HUES48 (cell line): ENCODE data around the gene SLC25A25.

Experiments
- H3K27ac ChIP-seq: one replicate; pipeline ENCODE4 v1.7.0; 2013; ENCODE audit warnings: low read depth, low read length, inconsistent platforms
- H3K27me3 ChIP-seq: 2 replicates; pipeline ENCODE4 v1.6.1; 2013; ENCODE audit warnings: mild to moderate bottlenecking, low read length; ENCODE audit not compliant: control insufficient read depth, insufficient read depth
- H3K36me3 ChIP-seq: 2 replicates; pipeline ENCODE4 v1.6.1; 2013; ENCODE audit warnings: low read length; ENCODE audit not compliant: control insufficient read depth, insufficient read depth
- H3K4me1 ChIP-seq: 2 replicates; pipeline ENCODE4 v1.6.1; 2013; ENCODE audit warnings: mild to moderate bottlenecking, low read length; ENCODE audit not compliant: control insufficient read depth, insufficient read depth
- H3K4me3 ChIP-seq: 2 replicates; pipeline ENCODE4 v1.5.1; 2013; ENCODE audit warnings: mild to moderate bottlenecking, low read depth, low read length
- H3K9ac ChIP-seq: 2 replicates; pipeline ENCODE4 v1.6.1; 2013; ENCODE audit warnings: mild to moderate bottlenecking, low read depth, low read length, moderate library complexity
- H3K9me3 ChIP-seq: 2 replicates; pipeline ENCODE4 v1.6.1; 2013; ENCODE audit warnings: low read length; ENCODE audit not compliant: control insufficient read depth, insufficient read depth

The SLC25A25 gene

DNA sequence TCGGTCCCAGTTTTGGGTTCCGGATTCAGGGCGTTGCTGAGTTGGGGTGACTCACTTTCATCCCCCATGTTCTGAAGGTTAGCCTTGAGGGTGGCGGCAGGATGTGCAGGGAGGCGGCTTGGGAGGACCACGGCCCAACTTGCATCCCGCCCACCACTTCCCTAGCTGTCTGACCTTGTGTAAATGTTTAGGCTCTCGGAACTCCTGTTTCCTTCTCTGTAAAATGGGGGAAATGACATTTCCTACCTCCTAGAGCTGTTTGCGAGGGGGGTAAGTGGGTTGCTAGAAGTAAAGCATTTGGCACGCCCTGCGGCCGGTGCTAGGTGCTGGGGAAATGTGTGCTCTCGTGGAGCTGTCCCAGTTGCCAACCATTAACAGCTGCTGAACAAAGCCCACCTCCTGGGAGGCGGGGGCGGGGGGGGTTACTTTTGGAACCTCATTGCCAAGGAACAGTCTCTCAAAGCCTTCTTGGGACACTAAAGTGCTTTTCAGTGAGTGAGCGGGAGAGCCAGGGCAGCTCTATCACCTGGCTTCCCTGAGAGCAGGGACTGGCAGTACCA lies 32.0 kb downstream of the SLC25A25 start:
- Histone ChIP-seq H3K36me3 (peaks cover 38% of the 10 kb centered on the region), H3K4me1 (peaks cover 30% of the 10 kb centered on the region), H3K27me3 (no peaks in the 10 kb centered on the region), H3K4me3 (peak overlapping the region; percentile 69), H3K9me3 (no peaks in the 10 kb centered on the region), H3K9ac (no peak overlapping the region), H3K27ac (no peak overlapping the region)

DNA sequence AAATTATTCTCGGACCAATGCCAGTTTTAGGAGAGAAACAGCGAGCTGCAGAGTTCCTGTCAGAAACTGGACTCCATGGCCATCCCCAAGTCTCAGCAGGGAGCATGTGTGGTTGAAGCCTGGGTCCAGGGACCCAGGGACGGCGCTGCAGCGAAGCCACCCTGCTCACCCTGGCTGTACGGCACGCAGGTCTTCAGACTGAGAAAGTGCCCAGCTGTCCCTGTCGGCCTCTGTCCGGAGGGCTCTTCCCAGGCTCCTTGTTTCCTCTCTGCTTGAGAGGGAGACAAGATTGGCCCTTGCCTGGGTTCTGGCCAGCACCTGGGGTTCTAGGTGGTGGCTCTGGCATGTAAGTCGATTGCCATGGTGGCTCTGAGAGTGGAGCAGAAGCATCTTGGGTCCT lies 32.5 kb downstream of the SLC25A25 start:
- Histone ChIP-seq H3K27me3 (no peaks in the 10 kb centered on the region), H3K9ac (no peak overlapping the region), H3K36me3 (peaks cover 42% of the 10 kb centered on the region), H3K27ac (no peak overlapping the region), H3K4me3 (no peak overlapping the region), H3K4me1 (peaks cover 30% of the 10 kb centered on the region), H3K9me3 (no peaks in the 10 kb centered on the region)

DNA sequence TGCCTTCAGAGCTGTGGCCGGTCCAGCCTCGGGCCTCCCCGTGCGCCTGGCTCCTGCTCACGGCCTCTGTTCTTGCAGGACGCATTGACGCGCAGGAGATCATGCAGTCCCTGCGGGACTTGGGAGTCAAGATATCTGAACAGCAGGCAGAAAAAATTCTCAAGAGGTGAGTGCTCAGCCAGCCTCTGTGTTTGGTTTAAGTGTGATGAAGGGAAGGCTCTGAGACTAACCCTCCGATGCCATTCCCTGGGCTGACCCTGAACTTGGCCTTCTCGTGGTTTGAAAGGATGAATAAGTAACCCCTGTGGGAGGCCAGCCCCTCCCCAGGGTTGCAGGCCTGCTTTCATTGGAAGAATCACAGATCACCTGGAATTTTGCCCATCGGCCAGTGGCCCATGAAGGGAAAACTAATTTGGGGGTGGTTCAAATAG lies 33.2 kb downstream of the SLC25A25 start:
- no peak overlapping the region for H3K9ac ChIP-seq
- H3K27me3 ChIP-seq = no peaks in the 10 kb centered on the region
- peaks cover 30% of the 10 kb centered on the region for H3K4me1 ChIP-seq
- H3K9me3 ChIP-seq = no peaks in the 10 kb centered on the region
- no peak overlapping the region for H3K27ac ChIP-seq
- peaks cover 48% of the 10 kb centered on the region for H3K36me3 ChIP-seq
- no peak overlapping the region for H3K4me3 ChIP-seq

DNA sequence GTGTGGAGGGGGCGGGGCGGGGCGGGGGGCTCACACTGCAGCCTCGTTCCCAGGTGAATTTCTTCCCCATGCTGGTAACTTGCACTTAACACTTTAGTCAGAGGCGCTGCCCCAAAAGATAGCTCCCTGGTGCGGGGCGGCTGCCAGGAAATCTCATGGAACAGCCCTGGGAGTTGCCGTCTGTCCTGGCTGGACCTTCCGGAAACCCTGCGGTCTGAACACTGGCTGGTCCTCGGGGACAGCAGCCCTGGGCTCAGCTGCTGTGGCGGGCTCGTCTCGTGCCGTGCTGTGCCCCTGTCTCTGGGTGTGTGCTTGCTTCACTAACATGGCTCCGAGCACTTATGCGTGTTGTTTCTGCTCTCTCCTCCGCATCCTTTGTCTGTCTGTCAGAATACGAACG lies 33.7 kb downstream of the SLC25A25 start:
- H3K9me3 ChIP-seq = no peaks in the 10 kb centered on the region
- H3K4me3 ChIP-seq = no peak overlapping the region
- H3K9ac ChIP-seq = no peak overlapping the region
- no peaks in the 10 kb centered on the region for H3K27me3 ChIP-seq
- H3K4me1 ChIP-seq = peaks cover 30% of the 10 kb centered on the region
- H3K27ac ChIP-seq = no peak overlapping the region
- H3K36me3 ChIP-seq = peaks cover 53% of the 10 kb centered on the region

DNA sequence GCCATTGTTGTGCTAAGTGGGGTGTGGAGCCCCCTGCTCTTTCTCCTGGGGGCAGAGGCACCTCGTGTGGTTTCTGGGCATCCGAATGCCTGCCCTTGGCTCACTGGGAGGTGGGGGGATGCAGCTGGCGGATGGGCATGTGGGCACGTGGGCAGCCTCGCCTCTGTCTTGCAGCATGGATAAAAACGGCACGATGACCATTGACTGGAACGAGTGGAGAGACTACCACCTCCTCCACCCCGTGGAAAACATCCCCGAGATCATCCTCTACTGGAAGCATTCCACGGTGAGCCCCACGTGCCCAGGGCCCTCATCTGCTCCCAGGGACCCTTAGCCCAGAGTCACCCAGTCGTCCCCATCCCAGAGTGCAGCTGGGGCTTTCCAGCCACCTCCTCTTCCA lies 34.2 kb downstream of the SLC25A25 start:
- H3K9me3 ChIP-seq = no peaks in the 10 kb centered on the region
- H3K9ac ChIP-seq = no peak overlapping the region
- no peaks in the 10 kb centered on the region for H3K27me3 ChIP-seq
- H3K4me1 ChIP-seq = peaks cover 30% of the 10 kb centered on the region
- peaks cover 58% of the 10 kb centered on the region for H3K36me3 ChIP-seq
- no peak overlapping the region for H3K4me3 ChIP-seq
- no peak overlapping the region for H3K27ac ChIP-seq

DNA sequence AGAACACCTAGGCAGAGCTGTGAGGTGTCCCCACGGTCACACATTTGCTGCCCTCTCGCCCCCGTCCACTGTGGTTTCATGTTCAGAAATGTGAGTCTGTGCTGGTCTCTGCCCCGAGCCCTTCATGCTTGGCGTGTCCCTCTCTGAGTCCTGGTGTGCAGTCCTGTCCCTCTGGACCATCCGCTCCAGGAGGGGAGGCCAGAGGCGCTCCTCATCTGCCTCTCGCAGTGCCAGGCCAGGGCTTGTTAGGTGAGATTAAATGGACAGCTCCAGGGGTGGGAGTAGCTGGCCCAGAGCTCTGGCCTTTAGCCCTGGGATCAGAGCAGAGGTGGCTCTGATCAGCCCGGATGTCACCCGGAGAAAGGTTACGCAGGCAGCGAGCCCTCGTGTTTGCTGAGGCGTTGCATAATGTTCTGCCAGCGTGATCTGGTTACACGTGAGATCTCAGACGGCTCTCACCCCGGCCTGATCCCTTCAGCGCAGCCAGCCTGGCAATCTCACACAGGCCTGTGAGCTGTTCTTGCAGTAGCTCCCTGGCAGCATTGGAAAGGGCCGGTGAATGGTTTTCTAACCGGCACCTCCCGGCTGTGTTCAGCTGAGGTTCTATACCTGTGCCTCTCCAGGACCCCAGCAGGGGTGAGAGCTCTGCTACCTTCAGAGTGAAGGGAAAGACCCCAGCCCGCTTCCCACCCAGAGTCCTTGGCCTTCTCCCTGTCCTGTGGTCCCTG lies 35.0 kb downstream of the SLC25A25 start:
- H3K9ac ChIP-seq = no peak overlapping the region
- no peak overlapping the region for H3K4me3 ChIP-seq
- H3K9me3 ChIP-seq = no peaks in the 10 kb centered on the region
- H3K27ac ChIP-seq = peak overlapping the region; percentile 6
- H3K4me1 ChIP-seq = peaks cover 23% of the 10 kb centered on the region
- peaks cover 66% of the 10 kb centered on the region for H3K36me3 ChIP-seq
- no peaks in the 10 kb centered on the region for H3K27me3 ChIP-seq

DNA sequence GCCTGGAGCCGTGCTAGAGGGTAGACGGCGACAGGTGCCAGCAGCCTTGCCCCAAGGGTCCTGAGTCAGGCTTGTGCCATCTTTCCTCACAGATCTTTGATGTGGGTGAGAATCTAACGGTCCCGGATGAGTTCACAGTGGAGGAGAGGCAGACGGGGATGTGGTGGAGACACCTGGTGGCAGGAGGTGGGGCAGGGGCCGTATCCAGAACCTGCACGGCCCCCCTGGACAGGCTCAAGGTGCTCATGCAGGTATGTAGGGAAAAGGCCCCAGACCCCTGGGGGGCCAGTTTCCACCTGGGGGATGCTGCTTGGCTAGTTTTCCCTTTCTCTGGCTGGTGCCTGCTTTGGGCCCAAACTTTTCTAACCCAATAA lies 35.5 kb downstream of the SLC25A25 start:
- no peak overlapping the region for H3K9ac ChIP-seq
- H3K27me3 ChIP-seq = no peaks in the 10 kb centered on the region
- H3K4me3 ChIP-seq = no peak overlapping the region
- H3K27ac ChIP-seq = no peak overlapping the region
- no peaks in the 10 kb centered on the region for H3K9me3 ChIP-seq
- H3K36me3 ChIP-seq = peaks cover 72% of the 10 kb centered on the region
- peaks cover 23% of the 10 kb centered on the region for H3K4me1 ChIP-seq

DNA sequence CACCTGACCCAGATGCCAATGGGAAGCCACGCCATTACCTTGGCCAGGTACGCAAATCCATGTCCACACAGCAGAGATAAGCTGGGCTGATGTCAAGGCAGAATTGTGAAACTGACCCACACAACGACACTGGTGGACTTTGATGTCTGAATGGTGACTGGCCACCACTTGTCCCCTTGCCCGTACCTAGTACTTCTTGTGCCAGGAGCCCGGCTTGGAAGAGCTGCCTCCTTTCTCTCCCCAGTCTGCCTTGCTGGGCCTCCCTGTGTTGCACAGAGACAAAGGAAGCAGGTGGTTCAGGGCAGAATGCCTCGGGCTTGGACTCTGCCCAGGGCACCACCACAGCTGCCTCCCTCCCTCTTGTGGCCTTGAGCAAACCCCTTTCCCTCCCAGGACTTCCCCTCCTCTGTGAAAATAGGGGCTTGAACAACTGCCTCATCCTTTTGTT lies 36.2 kb downstream of the SLC25A25 start:
- Histone ChIP-seq H3K4me1 (peaks cover 18% of the 10 kb centered on the region), H3K9ac (no peak overlapping the region), H3K4me3 (no peak overlapping the region), H3K9me3 (no peaks in the 10 kb centered on the region), H3K27ac (no peak overlapping the region), H3K27me3 (no peaks in the 10 kb centered on the region), H3K36me3 (peaks cover 73% of the 10 kb centered on the region)

DNA sequence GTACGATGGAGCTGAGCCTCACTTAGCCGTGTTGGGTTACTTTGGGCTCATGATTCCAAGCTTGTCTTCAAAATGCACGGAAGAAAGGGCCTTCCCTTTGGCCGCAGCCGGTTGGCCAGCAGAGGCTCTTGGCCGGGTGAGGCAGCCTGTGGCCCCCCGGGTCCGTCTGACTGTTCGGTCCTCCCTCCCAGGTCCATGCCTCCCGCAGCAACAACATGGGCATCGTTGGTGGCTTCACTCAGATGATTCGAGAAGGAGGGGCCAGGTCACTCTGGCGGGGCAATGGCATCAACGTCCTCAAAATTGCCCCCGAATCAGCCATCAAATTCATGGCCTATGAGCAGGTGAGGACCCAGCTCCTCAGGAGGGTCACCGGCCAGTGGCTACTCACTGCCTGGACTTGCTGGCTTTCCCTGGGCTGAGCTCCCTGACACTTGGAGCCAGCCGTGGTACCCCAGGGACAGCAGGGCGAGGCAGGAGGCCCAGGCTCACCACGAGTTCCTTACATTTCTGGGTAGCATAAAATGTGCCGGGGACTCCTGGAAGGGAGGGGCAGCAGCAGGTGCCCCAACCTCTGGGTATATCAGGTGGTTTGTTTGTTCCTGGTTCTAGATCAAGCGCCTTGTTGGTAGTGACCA lies 37.6 kb downstream of the SLC25A25 start:
- Histone ChIP-seq H3K27me3 (no peaks in the 10 kb centered on the region), H3K9me3 (no peaks in the 10 kb centered on the region), H3K4me1 (peaks cover 5% of the 10 kb centered on the region; the same call in 1 of the 2 replicates), H3K9ac (no peak overlapping the region), H3K36me3 (peaks cover 72% of the 10 kb centered on the region), H3K27ac (no peak overlapping the region), H3K4me3 (no peak overlapping the region)

DNA sequence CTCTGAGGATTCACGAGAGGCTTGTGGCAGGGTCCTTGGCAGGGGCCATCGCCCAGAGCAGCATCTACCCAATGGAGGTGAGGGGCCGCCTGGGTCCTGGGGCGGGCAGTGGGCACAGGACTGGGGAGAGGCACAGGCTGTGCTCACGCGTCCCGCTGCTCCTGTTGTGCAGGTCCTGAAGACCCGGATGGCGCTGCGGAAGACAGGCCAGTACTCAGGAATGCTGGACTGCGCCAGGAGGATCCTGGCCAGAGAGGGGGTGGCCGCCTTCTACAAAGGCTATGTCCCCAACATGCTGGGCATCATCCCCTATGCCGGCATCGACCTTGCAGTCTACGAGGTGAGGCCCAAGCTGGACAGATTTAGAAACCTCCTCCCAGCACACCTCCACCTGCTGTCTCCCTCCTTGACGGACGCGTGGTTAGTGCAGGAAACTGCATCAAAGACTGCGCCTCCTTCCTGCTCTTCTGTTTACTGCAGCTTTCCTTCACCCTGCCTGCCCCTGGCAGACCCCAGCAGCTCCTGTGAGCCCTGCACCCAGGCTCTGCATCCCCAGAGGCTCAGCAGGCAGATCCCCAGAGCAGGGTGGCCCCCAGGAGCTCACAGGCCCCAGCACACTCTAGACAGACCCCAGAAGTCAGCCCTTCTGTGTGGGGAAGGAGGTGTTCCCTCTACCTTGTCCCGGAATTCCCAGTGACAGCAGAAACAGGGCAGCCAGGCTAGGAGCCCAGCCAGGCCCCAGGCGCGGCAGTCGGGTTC lies 38.3 kb downstream of the SLC25A25 start:
- H3K27me3 ChIP-seq = no peaks in the 10 kb centered on the region
- H3K4me3 ChIP-seq = no peak overlapping the region
- H3K9ac ChIP-seq = no peak overlapping the region
- peaks cover 5% of the 10 kb centered on the region; the same call in 1 of the 2 replicates for H3K4me1 ChIP-seq
- no peak overlapping the region for H3K27ac ChIP-seq
- peaks cover 65% of the 10 kb centered on the region for H3K36me3 ChIP-seq
- H3K9me3 ChIP-seq = no peaks in the 10 kb centered on the region
